HFFc6 (cell line): Measurements from ENCODE around the gene SLC25A42. TPM values are rescaled to one million over a fixed set of nuclear protein-coding genes. Genes with fewer than 3 reads are reported as not detected.

ENCODE experiments used
- DNase-seq: peaks from one replicate; pipeline ENCODE4 v3.0.0-alpha.2; 2018
- H3K27ac Mint-ChIP-seq: 2 replicates; pipeline ENCODE4 v1.8.0; 2020; ENCODE audit warnings: mild to moderate bottlenecking, mixed read lengths
- H3K27me3 Mint-ChIP-seq: 2 replicates; pipeline ENCODE4 v1.8.0; 2021; ENCODE audit warnings: mild to moderate bottlenecking, moderate library complexity, mixed read lengths; ENCODE audit not compliant: insufficient read depth
- H3K36me3 Mint-ChIP-seq: 2 replicates; pipeline ENCODE4 v1.8.0; 2021; ENCODE audit warnings: low read depth, mixed read lengths
- H3K4me1 Mint-ChIP-seq: 2 replicates; pipeline ENCODE4 v1.8.0; 2020; ENCODE audit warnings: low read depth, mixed read lengths
- H3K4me3 Mint-ChIP-seq: 2 replicates; pipeline ENCODE4 v1.8.0; 2020; ENCODE audit warnings: mild to moderate bottlenecking, moderate library complexity, mixed read lengths
- H3K9me3 Mint-ChIP-seq: 2 replicates; pipeline ENCODE4 v1.8.0; 2020; ENCODE audit warnings: mild to moderate bottlenecking, mixed read lengths
- total RNA-seq, 6 experiments: library from RNA; stranded (reverse); fragmentation: NEBNext Ultra II Directional; extraction: Animal tissue kit (Norgen Biotek cat#: 25700); gene quantifications; 2 replicates in 1 of 6; 3 replicates in 5 of 6; pipeline ENCODE4 v1.2.3, GENCODE V29; 2021
- TF ChIP-seq, protein P1 (sequence below): fragments of 200-600 bp; sonication (generic); IDR thresholded peaks from 2 replicates; pipeline ENCODE4 v1.5.0; 2021; ENCODE audit warnings: antibody characterized with exemption, mild to moderate bottlenecking

The SLC25A42 gene
- total RNA-seq, 6 experiments from 2014 or later: 8.7 to 11.7 (median 9.9) TPM

DNA sequence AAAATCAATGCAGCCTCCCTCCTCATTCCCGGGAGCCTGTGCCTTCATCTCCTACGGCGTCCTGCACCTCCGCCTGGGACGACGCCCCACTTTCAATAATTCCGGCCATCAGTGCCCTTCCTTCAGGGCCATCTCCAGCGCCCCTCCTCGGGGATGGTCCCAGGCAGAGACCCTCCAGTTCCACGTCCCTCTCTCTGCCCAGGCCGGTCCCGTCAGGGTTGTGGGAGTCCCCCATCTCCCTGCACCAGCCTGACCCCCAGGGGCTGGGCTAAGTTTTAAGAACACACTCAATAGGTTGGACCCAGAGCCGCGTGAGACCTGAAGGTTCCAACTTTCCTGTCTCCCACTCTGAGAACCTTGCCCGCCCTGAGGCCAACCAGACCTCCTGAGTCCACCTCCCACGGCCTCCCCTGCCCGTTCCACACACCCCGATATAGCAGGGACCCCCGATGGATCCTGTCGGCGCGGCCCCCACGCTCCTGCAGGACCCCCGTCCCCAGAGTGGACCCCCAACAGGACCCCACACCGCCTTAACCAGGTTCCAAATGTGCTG lies 73.8 kb downstream of the SLC25A42 start:
- Mint-ChIP-seq H3K27me3 (peaks cover 1% of the 10 kb centered on the region), H3K27ac (peak overlapping the region; percentile 91), H3K4me3 (peak overlapping the region; percentile 97), H3K36me3 (no peaks in the 10 kb centered on the region), H3K4me1 (peaks cover 17% of the 10 kb centered on the region), H3K9me3 (no peaks in the 10 kb centered on the region)
- DNase-seq: no peak
- TF ChIP-seq, protein P1, sequence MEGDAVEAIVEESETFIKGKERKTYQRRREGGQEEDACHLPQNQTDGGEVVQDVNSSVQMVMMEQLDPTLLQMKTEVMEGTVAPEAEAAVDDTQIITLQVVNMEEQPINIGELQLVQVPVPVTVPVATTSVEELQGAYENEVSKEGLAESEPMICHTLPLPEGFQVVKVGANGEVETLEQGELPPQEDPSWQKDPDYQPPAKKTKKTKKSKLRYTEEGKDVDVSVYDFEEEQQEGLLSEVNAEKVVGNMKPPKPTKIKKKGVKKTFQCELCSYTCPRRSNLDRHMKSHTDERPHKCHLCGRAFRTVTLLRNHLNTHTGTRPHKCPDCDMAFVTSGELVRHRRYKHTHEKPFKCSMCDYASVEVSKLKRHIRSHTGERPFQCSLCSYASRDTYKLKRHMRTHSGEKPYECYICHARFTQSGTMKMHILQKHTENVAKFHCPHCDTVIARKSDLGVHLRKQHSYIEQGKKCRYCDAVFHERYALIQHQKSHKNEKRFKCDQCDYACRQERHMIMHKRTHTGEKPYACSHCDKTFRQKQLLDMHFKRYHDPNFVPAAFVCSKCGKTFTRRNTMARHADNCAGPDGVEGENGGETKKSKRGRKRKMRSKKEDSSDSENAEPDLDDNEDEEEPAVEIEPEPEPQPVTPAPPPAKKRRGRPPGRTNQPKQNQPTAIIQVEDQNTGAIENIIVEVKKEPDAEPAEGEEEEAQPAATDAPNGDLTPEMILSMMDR: no peak

DNA sequence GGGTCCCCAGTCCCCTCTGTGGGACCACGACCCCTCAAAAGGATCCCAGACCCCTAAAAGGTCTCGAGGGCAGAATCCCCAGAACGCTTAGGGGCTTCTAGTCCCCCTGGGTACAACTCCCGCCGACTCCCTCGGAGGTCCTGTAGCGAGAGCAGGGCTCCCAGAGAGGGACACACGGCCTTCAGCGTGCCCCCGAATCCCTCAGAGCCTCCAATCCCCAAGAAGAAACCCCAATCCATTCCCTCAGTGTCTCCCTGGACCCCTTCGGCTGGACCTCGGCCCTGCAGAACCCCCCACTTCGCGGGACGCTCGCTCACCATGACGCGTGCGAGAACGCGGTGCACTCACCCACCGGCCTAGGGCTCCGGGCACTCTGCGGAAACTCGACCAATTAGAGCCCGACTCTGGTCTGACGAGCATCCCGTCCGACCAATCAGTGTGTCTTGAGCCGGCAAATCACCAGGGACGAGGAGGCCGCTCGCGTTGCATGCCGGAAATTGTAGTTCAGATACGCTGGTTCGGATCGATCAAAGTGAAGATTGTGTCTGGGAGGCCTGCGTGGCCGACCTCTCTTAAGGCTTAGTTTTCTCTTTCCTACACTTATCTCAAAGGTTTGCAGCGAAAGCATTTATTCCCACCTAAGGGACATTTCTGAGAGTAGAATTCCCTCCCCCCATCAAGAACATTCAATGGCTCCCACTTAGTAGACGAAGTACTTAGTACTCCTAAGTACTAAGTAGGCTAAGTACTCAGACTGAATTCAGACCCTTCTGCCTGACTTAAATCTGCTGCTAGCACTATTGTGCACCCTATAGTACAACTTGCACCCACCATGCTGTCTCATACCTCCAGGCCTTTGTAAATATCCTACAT lies 74.6 kb downstream of the SLC25A42 start, which contains the start of gene TMEM161A:
Gene TMEM161A, minus strand, starts transcription at position 370 of the 873 bp plus-strand sequence. Its CDS starts 50 bp downstream, at position 320.
- Mint-ChIP-seq H3K27me3 (peaks cover 1% of the 10 kb centered on the region), H3K4me1 (peaks cover 17% of the 10 kb centered on the region), H3K4me3 (peak within 1 kb of the TSS; percentile 97), H3K36me3 (no peaks in the 10 kb centered on the region), H3K9me3 (no peaks in the 10 kb centered on the region), H3K27ac (peak within 1 kb of the TSS; percentile 91)
- peak; percentile 99 for DNase-seq
- TF ChIP-seq, protein P1: no peak

DNA sequence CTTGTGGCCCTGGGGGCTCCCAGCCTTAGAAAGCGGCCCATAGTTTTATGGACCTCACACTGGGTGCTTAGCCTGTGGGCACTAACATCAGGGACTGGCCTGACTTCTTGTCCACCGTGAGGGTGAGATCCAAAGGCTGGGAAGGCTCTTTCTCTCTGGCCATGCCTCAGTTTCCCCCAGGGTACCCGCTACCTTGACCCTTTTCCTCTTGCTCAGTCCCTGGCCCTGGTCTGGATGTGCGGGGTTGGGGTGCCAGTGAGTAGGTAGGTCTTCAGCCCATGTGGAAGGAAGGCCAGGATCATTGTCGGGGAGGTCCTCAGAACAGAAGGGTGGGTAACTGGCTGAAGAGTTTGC lies 76.1 kb downstream of the SLC25A42 start:
- Mint-ChIP-seq H3K9me3 (no peaks in the 10 kb centered on the region), H3K27ac (no peak overlapping the region), H3K36me3 (no peaks in the 10 kb centered on the region), H3K4me1 (peaks cover 17% of the 10 kb centered on the region), H3K27me3 (peaks cover 3% of the 10 kb centered on the region), H3K4me3 (no peak overlapping the region)
- DNase-seq: no peak
- TF ChIP-seq, protein P1: peak; percentile 70

DNA sequence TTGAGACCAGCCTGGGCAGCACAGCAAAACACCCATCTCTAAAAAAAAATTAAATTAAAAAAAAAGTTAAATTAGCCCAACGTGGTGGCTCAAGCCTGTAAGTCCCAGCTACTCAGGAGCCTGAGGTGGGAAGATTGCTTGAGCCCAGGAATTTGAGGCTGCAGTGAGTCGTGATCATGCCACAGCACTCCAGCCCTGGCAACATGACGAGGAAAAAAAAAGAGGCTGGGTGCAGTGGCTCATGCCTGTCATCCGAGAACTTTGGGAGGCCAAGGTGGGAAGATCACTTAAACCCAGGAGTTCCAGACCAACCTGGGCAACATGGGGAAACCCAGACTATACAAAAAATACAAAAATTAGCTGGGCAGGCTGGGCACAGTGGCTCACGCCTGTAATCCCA lies 76.7 kb downstream of the SLC25A42 start:
- H3K4me3 Mint-ChIP-seq: no peak overlapping the region
- DNase-seq: no peak
- peaks cover 17% of the 10 kb centered on the region for H3K4me1 Mint-ChIP-seq
- no peaks in the 10 kb centered on the region for H3K36me3 Mint-ChIP-seq
- peaks cover 3% of the 10 kb centered on the region for H3K27me3 Mint-ChIP-seq
- H3K27ac Mint-ChIP-seq: no peak overlapping the region
- H3K9me3 Mint-ChIP-seq: no peaks in the 10 kb centered on the region
- TF ChIP-seq, protein P1: no peak

DNA sequence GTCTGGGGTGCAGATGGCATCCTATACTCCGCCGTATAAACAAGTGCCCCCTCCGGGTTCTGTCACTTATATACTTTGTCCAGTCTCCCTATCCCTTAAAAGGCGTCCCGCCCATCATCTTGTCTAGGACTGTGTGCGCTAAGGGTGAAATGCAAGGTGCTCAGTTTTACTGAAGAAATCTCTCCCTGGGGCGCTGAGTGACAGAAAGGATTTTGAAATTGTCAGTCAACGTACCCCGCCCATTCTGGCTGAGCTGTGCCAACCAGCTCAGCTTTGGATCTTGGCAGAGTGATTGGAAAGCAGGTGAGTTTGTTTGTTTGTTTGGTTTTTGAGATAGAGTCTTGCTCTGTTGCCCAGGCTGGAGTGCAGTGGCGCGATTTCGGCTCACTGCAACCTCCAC lies 78.6 kb downstream of the SLC25A42 start:
- Mint-ChIP-seq H3K4me3 (no peak overlapping the region), H3K27ac (no peak overlapping the region), H3K4me1 (peaks cover 14% of the 10 kb centered on the region), H3K9me3 (no peaks in the 10 kb centered on the region), H3K27me3 (peaks cover 3% of the 10 kb centered on the region), H3K36me3 (no peaks in the 10 kb centered on the region)
- no peak for DNase-seq
- TF ChIP-seq, protein P1: no peak
